ENCODE measurements around the gene CFAP90. TPM values are rescaled to one million over a fixed set of nuclear protein-coding genes. Genes with fewer than 3 reads are reported as not detected.

The CFAP90 gene
- total and polyA plus RNA-seq, 2 donors (not counting 3 experiments of a cell fraction or from before 2014, with no cell fraction given) = 0.07 TPM; not detected in 1

DNA sequence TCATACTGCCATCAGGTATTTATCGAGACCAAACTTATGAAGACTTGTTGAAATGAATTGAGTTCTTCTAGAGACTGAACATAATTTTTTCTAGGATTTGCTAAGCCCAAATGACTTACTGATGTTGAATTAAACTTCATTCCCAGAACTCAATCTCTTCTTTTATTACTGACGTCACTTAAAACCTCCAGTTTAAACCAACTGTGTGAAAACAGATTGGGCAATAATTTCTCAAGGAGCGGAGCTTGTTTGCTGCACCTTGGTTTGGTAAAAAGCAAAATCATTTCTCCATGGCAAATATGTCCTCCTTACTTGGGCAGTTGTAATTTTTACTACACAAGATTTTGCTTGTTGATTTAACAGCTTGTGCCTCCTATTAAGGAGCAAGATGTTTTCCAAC, 37.4 kb downstream of the CFAP90 start:
- Histone ChIP-seq H3K4me2 (ENCODE audit: insufficient read depth, low read length) (no peak overlapping the region), H3K9me1 (replicated peaks; ENCODE audit: control insufficient read depth, extremely low read depth, insufficient read depth, low read length) (no peaks in the 10 kb centered on the region), H3K27ac (ENCODE audit: insufficient read depth, low read depth, low read length) (no peak overlapping the region), H3K9me3 (replicated peaks; ENCODE audit: control insufficient read depth, insufficient read depth, low read length) (no peaks in the 10 kb centered on the region), H3K4me1 (ENCODE audit: control insufficient read depth, extremely low read depth, insufficient read depth, low read length) (no peaks in the 10 kb centered on the region), H3K4me3 (replicated peaks in 1 of 3; ENCODE audit: insufficient read depth in 1 of 3, low read depth in 1 of 3, low read length in 3 of 3) (no peak overlapping the region), H4K20me1 (replicated peaks; ENCODE audit: control insufficient read depth, extremely low read depth, insufficient read depth, low read length) (no peaks in the 10 kb centered on the region), H3K9ac (replicated peaks; ENCODE audit: extremely low read depth, insufficient read depth, low read length) (no peak overlapping the region), H3K27me3 (ENCODE audit: control insufficient read depth in 2 of 2, insufficient read depth in 2 of 2, low read length in 2 of 2) (no peaks in the 10 kb centered on the region), H3K79me2 (ENCODE audit: control insufficient read depth, insufficient read depth, low read length) (no peaks in the 10 kb centered on the region), H2AFZ (ENCODE audit: low read depth, low read length) (no peak overlapping the region), H3K36me3 (ENCODE audit: control insufficient read depth in 2 of 2, extremely low read depth in 1 of 2, insufficient read depth in 2 of 2, low read length in 2 of 2) (no peaks in the 10 kb centered on the region)
- FAIRE-seq (no peak), DNase-seq (ENCODE audit: low read depth, low spot score) (no peak)
- ChIA-PET POLR2A (no interaction called here), CTCF (interaction anchor here (0.7 to 1.2 kb wide), 2 partner anchors 9 to 37 kb away, joined by 4 read pairs; partner anchors contain the start of gene CFAP90)
- intact Hi-C loops (cut with micrococcal nuclease) (no loop called here), dilution Hi-C loops (cut with MboI; ENCODE audit: extremely low pct_ligation_motif_present, low sequenced_read_pairs) (no loop called here)
- no peak for TF ChIP-seq MYC (IDR thresholded peaks at IDR 0.05; ENCODE audit: low read depth, low read length)
- TF ChIP-seq EZH2 (IDR thresholded peaks at IDR 0.05; ENCODE audit: borderline replicate concordance, low read depth, low read length, severe bottlenecking) = no peak
- TF ChIP-seq, protein P1, sequence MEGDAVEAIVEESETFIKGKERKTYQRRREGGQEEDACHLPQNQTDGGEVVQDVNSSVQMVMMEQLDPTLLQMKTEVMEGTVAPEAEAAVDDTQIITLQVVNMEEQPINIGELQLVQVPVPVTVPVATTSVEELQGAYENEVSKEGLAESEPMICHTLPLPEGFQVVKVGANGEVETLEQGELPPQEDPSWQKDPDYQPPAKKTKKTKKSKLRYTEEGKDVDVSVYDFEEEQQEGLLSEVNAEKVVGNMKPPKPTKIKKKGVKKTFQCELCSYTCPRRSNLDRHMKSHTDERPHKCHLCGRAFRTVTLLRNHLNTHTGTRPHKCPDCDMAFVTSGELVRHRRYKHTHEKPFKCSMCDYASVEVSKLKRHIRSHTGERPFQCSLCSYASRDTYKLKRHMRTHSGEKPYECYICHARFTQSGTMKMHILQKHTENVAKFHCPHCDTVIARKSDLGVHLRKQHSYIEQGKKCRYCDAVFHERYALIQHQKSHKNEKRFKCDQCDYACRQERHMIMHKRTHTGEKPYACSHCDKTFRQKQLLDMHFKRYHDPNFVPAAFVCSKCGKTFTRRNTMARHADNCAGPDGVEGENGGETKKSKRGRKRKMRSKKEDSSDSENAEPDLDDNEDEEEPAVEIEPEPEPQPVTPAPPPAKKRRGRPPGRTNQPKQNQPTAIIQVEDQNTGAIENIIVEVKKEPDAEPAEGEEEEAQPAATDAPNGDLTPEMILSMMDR (IDR thresholded peaks at IDR 0.05; ENCODE audit: extremely low read depth in 1 of 2, insufficient read depth in 1 of 2, low read depth in 1 of 2, low read length in 2 of 2) = no peak
- no peak for TF ChIP-seq GATA2 (IDR thresholded peaks at IDR 0.05; ENCODE audit: insufficient read depth, insufficient read length, low read depth, low read length)
- no peak for TF ChIP-seq POLR2A (IDR thresholded peaks at IDR 0.05; ENCODE audit: low read depth, low read length)
- TF ChIP-seq JUN (IDR thresholded peaks at IDR 0.05; ENCODE audit: borderline replicate concordance, insufficient read depth, insufficient read length, low read depth) = no peak
- TF ChIP-seq FOS (IDR thresholded peaks at IDR 0.05; ENCODE audit: borderline replicate concordance, insufficient read depth, low read length) = no peak
- no peak for TF ChIP-seq POLR2AphosphoS5 (IDR thresholded peaks at IDR 0.05; ENCODE audit: insufficient read depth, low read depth, low read length)
- TF ChIP-seq, protein P2, sequence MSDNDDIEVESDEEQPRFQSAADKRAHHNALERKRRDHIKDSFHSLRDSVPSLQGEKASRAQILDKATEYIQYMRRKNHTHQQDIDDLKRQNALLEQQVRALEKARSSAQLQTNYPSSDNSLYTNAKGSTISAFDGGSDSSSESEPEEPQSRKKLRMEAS (IDR thresholded peaks at IDR 0.05; ENCODE audit: insufficient read depth, insufficient read length) = no peak
- no TSS peak for BruUV-seq (replicated peaks)

Measured in endothelial cell of umbilical vein (primary cell).